PFSK-1 (cell line): Measurements from ENCODE around the gene NOP56.

Experiments used
- FOXP2 ChIP-seq: optimal IDR thresholded peaks from 2 replicates; pipeline ENCODE3; 2011; ENCODE audit warnings: borderline replicate concordance, control low read depth, inconsistent platforms; ENCODE audit not compliant: insufficient read depth; ENCODE audit errors: extremely low read length, extremely low read depth
- POLR2AphosphoS5 ChIP-seq: IDR thresholded peaks from 2 replicates; pipeline ENCODE4 v1.6.1; 2012; ENCODE audit warnings: low read depth, mild to moderate bottlenecking, control low read depth, low read length, moderate library complexity
- SIN3A ChIP-seq: IDR thresholded peaks from 2 replicates; pipeline ENCODE4 v1.6.1; 2012; ENCODE audit warnings: mild to moderate bottlenecking, low read length, moderate library complexity, borderline replicate concordance; ENCODE audit not compliant: insufficient read depth
- TAF1 ChIP-seq: IDR thresholded peaks from 2 replicates; pipeline ENCODE4 v1.6.1; 2012; ENCODE audit warnings: low read length, control low read depth, borderline replicate concordance; ENCODE audit not compliant: insufficient read depth
- TF ChIP-seq, protein P1 (sequence below), 2 experiments: IDR thresholded peaks; 2 replicates each; pipeline versions ENCODE4 v1.6.1 to v1.8.0; 2011 to 2012; ENCODE audit warnings: low read depth in 2 of 2, low read length in 2 of 2, control low read depth in 1 of 2, inconsistent platforms in 1 of 2, mild to moderate bottlenecking in 1 of 2, moderate library complexity in 1 of 2; ENCODE audit not compliant: insufficient read depth in 1 of 2

NOP56 gene

DNA sequence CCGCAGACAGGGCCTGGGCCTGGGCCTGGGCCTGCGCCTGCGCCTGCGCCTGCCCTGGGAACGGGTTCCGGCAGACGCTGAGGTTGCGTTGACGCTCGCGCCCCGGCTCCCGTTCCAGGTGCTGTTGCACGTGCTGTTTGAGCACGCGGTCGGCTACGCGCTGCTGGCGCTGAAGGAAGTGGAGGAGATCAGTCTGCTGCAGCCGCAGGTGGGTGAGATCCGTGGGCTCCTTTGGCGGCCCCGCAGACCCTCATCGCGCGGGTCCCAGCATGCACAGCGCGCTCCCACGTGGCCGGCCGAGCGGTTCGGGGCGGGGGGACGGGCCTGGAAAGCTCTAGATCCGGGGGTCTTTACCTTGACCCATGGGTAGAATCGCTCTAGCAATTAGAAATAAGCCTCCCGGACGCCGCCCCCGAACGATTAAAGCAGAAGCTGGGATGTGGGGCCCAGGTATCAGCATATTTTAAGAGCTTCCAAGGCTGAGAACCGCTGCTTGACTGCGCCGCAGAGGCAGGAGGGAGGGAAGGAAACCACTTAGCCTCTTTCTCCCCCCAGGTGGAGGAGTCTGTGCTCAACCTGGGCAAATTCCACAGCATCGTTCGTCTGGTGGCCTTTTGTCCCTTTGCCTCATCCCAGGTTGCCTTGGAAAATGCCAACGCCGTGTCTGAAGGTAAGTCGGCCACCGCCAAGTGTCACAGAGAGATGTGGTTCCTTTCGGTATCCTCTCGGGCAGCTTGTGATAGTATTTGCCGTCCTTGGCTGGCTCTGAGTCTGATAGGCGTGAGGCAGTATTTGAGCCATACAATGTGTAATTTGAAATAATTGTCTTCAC is 508 bp downstream of the NOP56 start:
- TF ChIP-seq, protein P1, sequence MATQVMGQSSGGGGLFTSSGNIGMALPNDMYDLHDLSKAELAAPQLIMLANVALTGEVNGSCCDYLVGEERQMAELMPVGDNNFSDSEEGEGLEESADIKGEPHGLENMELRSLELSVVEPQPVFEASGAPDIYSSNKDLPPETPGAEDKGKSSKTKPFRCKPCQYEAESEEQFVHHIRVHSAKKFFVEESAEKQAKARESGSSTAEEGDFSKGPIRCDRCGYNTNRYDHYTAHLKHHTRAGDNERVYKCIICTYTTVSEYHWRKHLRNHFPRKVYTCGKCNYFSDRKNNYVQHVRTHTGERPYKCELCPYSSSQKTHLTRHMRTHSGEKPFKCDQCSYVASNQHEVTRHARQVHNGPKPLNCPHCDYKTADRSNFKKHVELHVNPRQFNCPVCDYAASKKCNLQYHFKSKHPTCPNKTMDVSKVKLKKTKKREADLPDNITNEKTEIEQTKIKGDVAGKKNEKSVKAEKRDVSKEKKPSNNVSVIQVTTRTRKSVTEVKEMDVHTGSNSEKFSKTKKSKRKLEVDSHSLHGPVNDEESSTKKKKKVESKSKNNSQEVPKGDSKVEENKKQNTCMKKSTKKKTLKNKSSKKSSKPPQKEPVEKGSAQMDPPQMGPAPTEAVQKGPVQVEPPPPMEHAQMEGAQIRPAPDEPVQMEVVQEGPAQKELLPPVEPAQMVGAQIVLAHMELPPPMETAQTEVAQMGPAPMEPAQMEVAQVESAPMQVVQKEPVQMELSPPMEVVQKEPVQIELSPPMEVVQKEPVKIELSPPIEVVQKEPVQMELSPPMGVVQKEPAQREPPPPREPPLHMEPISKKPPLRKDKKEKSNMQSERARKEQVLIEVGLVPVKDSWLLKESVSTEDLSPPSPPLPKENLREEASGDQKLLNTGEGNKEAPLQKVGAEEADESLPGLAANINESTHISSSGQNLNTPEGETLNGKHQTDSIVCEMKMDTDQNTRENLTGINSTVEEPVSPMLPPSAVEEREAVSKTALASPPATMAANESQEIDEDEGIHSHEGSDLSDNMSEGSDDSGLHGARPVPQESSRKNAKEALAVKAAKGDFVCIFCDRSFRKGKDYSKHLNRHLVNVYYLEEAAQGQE (IDR thresholded peaks at IDR 0.05; ENCODE audit: insufficient read depth in 1 of 2, low read depth in 2 of 2, low read length in 2 of 2), result no peak
- TF ChIP-seq SIN3A, result no peak
- TF ChIP-seq POLR2AphosphoS5, result peak; percentile 10; the same call in 1 of the 2 replicates
- TF ChIP-seq TAF1, result no peak
- TF ChIP-seq FOXP2, result no peak

- TF ChIP-seq FOXP2 (no peak), POLR2AphosphoS5 (no peak), TAF1 (no peak)
- TF ChIP-seq, protein P1 (IDR thresholded peaks at IDR 0.05; ENCODE audit: insufficient read depth in 1 of 2, low read depth in 2 of 2, low read length in 2 of 2), result no peak
These were observed 1.3 kb downstream of the NOP56 start for GRCh38 chr20:2653556-2654383.

- TF ChIP-seq SIN3A (no peak), POLR2AphosphoS5 (no peak), TAF1 (no peak)
- TF ChIP-seq, protein P1 (IDR thresholded peaks at IDR 0.05; ENCODE audit: insufficient read depth in 1 of 2, low read depth in 2 of 2, low read length in 2 of 2), result no peak
These were observed 2.0 kb downstream of the NOP56 start for GRCh38 chr20:2654384-2654822.

- TF ChIP-seq TAF1 (no peak), FOXP2 (no peak), SIN3A (no peak), POLR2AphosphoS5 (no peak)
- TF ChIP-seq, protein P1 (IDR thresholded peaks at IDR 0.05; ENCODE audit: insufficient read depth in 1 of 2, low read depth in 2 of 2, low read length in 2 of 2), result no peak
These were observed 2.4 kb downstream of the NOP56 start for GRCh38 chr20:2654831-2655230.
